ENCODE measurements around the gene MACF1.
"Not testable (repeated sequence)": the region's sequence is repeated elsewhere in the genome, so short reads cannot be mapped to it uniquely, and the experiment has no call there.

The MACF1 gene

GRCh38 chr1:39425634-39426033 lies 221.1 kb downstream of the MACF1 start:
- no peak for DNase-seq

GRCh38 chr1:39426346-39426745 lies 221.9 kb downstream of the MACF1 start:
- no peak for DNase-seq

- no peak for DNase-seq
These were observed 222.9 kb downstream of the MACF1 start for GRCh38 chr1:39427374-39427773.

- DNase-seq: no peak
These were observed 223.4 kb downstream of the MACF1 start for GRCh38 chr1:39427912-39428311.

DNA sequence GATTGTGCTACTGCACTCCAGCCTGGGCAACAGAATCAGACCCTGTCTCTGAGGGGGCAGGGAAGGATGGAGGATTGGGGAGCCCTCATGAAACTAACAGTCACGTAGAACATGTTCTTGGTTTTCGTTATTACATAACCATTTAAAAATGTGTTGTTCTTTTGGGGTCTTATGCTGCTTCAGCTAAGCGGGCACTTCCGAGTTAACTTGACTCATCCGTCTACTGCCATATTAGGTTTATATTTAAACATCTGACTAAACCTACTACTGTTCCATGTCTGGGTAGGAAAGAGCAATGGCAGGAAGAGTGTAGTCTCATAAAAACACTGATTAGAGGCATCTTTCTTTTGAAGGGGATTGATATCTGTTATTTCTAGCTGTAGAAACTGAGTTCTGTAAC lies 227.4 kb downstream of the MACF1 start:
- no peak for DNase-seq

DNA sequence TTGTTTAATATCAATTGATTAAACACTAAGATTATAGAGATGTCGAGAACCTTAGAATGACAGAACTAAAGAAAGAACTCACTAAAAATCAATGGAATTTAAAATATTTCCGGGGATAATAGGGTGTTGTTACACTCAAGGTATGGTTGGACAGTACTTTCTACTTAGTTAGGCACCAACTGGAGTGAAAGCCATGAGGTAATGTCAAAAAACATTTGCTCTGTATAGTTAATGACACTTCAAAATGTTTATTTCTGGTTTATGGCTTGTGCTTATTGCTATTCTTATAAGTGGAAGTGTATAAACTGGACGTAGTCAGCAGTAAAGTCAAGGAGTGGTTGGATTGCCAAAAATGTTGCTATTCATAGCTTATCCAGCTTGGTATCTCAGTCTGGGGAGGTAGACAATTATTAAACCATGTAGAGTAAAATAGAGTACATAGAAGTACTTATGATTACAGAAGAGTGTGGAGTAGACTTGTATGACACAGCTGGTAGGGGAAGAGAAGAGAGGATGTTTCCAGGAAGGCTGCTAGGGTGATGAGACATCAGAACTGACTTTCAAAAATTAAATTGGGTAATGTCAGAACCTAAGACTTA lies 230.4 kb downstream of the MACF1 start:
- no peak for DNase-seq

- DNase-seq: no peak
These were observed 231.1 kb downstream of the MACF1 start for GRCh38 chr1:39435597-39435996.

DNA sequence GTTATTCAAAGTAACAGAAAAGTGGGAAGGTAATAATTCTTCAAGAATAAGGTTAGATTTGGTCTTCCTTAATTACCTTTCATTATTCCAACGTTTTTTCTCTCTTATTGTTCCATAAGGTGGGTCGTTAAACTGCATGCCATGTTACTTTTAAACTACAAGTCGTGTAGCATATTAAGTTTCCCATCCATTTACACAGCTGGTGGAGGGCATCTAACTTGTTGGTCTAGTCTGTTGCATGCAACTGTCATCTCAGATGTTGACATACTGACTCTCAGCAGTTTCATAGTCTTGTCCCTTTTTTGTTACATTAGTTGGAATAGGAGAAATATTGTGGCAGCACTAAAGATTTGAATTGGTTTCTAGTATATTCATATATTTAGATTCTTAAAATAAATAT lies 232.3 kb downstream of the MACF1 start:
- DNase-seq: no peak

DNA sequence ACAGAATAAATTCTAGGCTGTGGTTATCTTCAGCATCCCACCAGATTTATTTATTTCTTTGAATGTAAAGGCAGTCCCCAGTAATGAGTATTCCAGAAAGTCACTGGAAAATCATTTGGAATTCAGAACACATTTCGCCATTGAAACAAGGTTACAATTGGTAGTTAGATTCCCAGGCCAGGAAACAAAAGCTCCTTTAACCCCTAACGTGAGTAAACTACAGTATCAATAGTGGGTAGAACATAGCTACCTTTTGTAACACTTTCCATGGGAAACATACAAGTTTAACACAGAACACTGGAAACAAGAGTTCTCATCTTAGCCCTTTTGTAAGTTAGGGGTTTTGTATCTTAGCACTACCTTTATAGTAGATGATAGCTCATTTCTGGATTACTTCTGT lies 233.5 kb downstream of the MACF1 start:
- no peak for DNase-seq

- no peak for DNase-seq
These were observed 236.4 kb downstream of the MACF1 start for GRCh38 chr1:39440856-39441255.

DNA sequence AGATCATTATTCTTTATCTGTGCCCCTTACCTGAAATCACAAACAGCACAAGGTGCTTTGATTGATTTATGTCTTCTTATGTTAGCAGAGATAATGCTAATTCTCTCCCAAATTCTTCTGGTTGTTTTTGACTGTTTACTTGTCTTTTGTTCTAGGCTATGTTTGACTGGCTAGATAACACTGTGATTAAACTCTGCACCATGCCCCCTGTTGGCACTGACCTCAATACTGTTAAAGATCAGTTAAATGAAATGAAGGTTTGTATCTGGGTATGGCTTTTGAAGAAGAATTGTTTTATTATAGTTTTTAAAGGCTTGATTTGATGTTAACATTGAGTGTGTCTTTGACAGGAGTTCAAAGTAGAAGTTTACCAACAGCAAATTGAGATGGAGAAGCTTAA lies 237.3 kb downstream of the MACF1 start:
- DNase-seq: no peak

DNA sequence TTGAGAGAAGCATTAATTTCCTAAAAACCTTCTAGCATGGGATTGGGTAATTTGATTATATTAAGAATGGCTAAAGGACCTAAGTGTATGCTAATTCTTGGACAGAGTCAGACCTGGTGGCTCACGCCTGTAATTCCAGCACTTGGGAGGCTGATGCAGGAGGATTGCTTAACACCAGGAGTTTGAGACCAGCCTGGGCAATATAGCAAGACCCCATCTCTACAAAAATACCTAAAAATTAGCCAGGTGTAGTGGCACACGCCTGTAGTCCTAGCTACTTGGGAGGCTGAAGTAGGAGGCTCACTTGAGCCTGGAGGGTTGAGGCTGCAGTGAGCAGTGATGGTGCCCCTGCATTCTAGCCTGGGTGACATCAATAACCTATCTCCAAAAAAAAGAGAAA lies 241.1 kb downstream of the MACF1 start:
- DNase-seq: no peak

DNA sequence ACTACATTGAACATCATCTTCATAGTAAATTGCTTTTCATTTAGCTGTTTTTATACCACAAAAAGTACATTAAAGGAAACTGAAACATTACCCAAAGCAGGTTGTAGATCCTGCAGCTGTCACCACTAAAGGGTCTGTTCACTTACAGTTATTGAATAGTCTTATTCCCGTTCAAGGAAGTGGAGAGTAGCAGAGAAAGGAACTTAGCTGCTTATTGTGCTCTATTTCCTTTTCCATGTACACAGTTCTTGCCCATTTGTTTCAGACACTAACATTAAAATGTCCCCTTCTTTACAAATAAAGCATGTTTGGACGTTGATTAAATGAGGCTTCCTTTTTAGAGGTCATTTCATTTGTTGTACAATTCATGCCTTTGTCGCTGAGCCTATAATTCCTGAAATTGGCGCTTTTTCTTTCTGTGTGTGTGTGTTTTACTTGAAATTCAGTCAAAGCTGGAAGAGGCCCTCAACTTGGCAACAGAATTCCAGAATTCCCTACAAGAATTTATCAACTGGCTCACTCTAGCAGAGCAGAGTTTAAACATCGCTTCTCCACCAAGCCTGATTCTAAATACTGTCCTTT lies 242.6 kb downstream of the MACF1 start:
- no peak for DNase-seq

- not testable (repeated sequence) for DNase-seq
These were observed 245.5 kb downstream of the MACF1 start for GRCh38 chr1:39450041-39450440.

- DNase-seq: no peak
These were observed 246.6 kb downstream of the MACF1 start for GRCh38 chr1:39450956-39451606.

- DNase-seq: no peak
These were observed 247.6 kb downstream of the MACF1 start for GRCh38 chr1:39452081-39452480.

DNA sequence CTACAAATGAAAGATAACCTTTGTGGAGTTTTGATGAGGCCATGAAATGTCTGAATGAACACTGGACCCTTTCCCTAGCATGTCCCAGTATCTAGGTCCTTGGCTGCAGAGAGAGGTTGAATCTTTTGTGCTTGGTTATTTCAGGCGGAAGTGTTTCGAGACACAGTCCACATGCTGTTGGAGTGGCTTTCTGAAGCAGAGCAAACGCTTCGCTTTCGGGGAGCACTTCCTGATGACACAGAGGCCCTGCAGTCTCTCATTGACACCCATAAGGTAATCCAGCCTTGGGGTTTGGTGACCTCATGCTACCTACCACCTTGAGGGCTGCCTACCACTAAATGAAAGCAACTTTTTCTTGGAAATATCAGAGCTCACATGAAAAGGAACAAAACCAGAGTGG lies 248.0 kb downstream of the MACF1 start:
- DNase-seq: no peak

- no peak for DNase-seq
These were observed 249.1 kb downstream of the MACF1 start for GRCh38 chr1:39453603-39454002.

DNA sequence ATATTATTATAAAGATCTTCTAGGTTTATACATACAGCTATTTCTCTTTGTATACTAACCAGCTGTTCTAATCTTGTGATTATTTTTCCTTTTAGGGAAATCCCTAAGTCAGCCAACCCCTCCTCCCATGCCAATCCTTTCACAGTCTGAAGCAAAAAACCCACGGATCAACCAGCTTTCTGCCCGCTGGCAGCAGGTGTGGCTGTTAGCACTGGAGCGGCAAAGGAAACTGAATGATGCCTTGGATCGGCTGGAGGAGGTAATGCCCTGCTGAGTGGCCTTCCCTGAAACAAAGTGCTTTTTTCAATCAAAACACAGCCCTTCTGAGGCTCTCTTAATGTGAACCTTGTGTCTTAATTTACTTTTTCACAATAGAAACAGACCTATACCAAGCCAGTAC lies 254.5 kb downstream of the MACF1 start:
- DNase-seq: no peak

GRCh38 chr1:39462074-39462473 lies 257.6 kb downstream of the MACF1 start:
- DNase-seq: no peak

- DNase-seq: no peak
These were observed 262.1 kb downstream of the MACF1 start for GRCh38 chr1:39466413-39467107.

GRCh38 chr1:39467108-39467720 lies 262.7 kb downstream of the MACF1 start:
- DNase-seq: not testable (repeated sequence)

GRCh38 chr1:39469150-39469549 lies 264.7 kb downstream of the MACF1 start:
- DNase-seq: no peak

GRCh38 chr1:39470040-39470439 lies 265.5 kb downstream of the MACF1 start:
- DNase-seq: no peak
